Middle frontal gyrus (tissue), 1 donor: ENCODE measurements around the gene HDAC8.
"Not testable (repeated sequence)": the region's sequence is repeated elsewhere in the genome, so short reads cannot be mapped to it uniquely, and the experiment has no call there.

Source experiments
- DNase-seq: peaks from one replicate; pipeline ENCODE4 v3.0.0-alpha.2; 2015; ENCODE audit warnings: low spot score; ENCODE audit errors: extremely low spot score

HDAC8 gene

GRCh38 chrX:72536542-72536941, 36.1 kb downstream of the HDAC8 start:
- DNase-seq = peak; percentile 10

- DNase-seq = no peak
These were observed 40.3 kb downstream of the HDAC8 start for GRCh38 chrX:72532366-72532765.

- DNase-seq = no peak
These were observed 45.8 kb downstream of the HDAC8 start for GRCh38 chrX:72526534-72527508.

- DNase-seq = no peak
These were observed 73.9 kb downstream of the HDAC8 start for GRCh38 chrX:72498782-72499181.

GRCh38 chrX:72495046-72495445, 77.6 kb downstream of the HDAC8 start:
- DNase-seq = no peak

GRCh38 chrX:72492499-72492898, 80.1 kb downstream of the HDAC8 start:
- DNase-seq = no peak

GRCh38 chrX:72490221-72490620, 82.4 kb downstream of the HDAC8 start:
- not testable (repeated sequence) for DNase-seq

GRCh38 chrX:72487661-72488060, 85.0 kb downstream of the HDAC8 start:
- DNase-seq = no peak

- DNase-seq = no peak
These were observed 93.0 kb downstream of the HDAC8 start for GRCh38 chrX:72479324-72480274.

- DNase-seq = no peak
These were observed 93.8 kb downstream of the HDAC8 start for GRCh38 chrX:72478853-72479252.

GRCh38 chrX:72478351-72478750, 94.3 kb downstream of the HDAC8 start:
- no peak for DNase-seq

GRCh38 chrX:72477781-72478181, 94.9 kb downstream of the HDAC8 start:
- no peak for DNase-seq

GRCh38 chrX:72477376-72477775, 95.3 kb downstream of the HDAC8 start:
- no peak for DNase-seq

- no peak for DNase-seq
These were observed 96.5 kb downstream of the HDAC8 start for GRCh38 chrX:72475952-72476668.

GRCh38 chrX:72475338-72475737, 97.3 kb downstream of the HDAC8 start:
- DNase-seq = no peak

- DNase-seq = no peak
These were observed 102.0 kb downstream of the HDAC8 start for GRCh38 chrX:72470532-72471223.

- DNase-seq = no peak
These were observed 102.5 kb downstream of the HDAC8 start for GRCh38 chrX:72470117-72470516.

GRCh38 chrX:72468607-72469006, 104.0 kb downstream of the HDAC8 start:
- no peak for DNase-seq

GRCh38 chrX:72467135-72467534, 105.5 kb downstream of the HDAC8 start:
- DNase-seq = no peak

- DNase-seq = no peak
These were observed 106.2 kb downstream of the HDAC8 start for GRCh38 chrX:72466493-72466892.

- DNase-seq = no peak
These were observed 106.8 kb downstream of the HDAC8 start for GRCh38 chrX:72465889-72466288.
